Loucy (cell line): ENCODE measurements around the gene CA5B.

Experiments
- CTCF ChIP-seq: fragments of 200-600 bp; sonication (generic); conservative IDR thresholded peaks from 2 replicates; pipeline ENCODE4 v1.5.1; 2014; ENCODE audit warnings: mild to moderate bottlenecking, antibody characterized with exemption, low read length
- EZH2phosphoT487 ChIP-seq: fragments of 200-600 bp; IDR thresholded peaks from 2 replicates; pipeline ENCODE4 v1.6.1; 2018; ENCODE audit warnings: antibody characterized with exemption, mild to moderate bottlenecking, moderate library complexity, borderline replicate concordance

GRCh38 chrX:15825936-15826335 is 87.9 kb downstream of the CA5B start:
- TF ChIP-seq CTCF (no peak), EZH2phosphoT487 (no peak)
